RKO (cell line): ENCODE results near the gene MARCHF3.

Experiments
- DNase-seq: peaks from one replicate; pipeline ENCODE4 v3.0.0-alpha.2; 2016; ENCODE audit warnings: low spot score

MARCHF3 gene

GRCh38 chr5:126982926-126983873 is 47.2 kb downstream of the MARCHF3 start:
- no peak for DNase-seq

- no peak for DNase-seq
Measured at GRCh38 chr5:126982202-126982601, 48.2 kb downstream of the MARCHF3 start.

- no peak for DNase-seq
Measured at GRCh38 chr5:126981701-126982100, 48.7 kb downstream of the MARCHF3 start.

GRCh38 chr5:126981222-126981621 is 49.1 kb downstream of the MARCHF3 start:
- no peak for DNase-seq

- DNase-seq = no peak
Measured at GRCh38 chr5:126978258-126978657, 52.1 kb downstream of the MARCHF3 start.

- no peak for DNase-seq
Measured at GRCh38 chr5:126976520-126977172, 53.7 kb downstream of the MARCHF3 start.

GRCh38 chr5:126975796-126976195 is 54.6 kb downstream of the MARCHF3 start:
- DNase-seq = no peak

- no peak for DNase-seq
Measured at GRCh38 chr5:126973193-126973592, 57.2 kb downstream of the MARCHF3 start.

- no peak for DNase-seq
Measured at GRCh38 chr5:126972062-126972895, 58.1 kb downstream of the MARCHF3 start.

- no peak for DNase-seq
Measured at GRCh38 chr5:126971455-126972031, 58.8 kb downstream of the MARCHF3 start.

GRCh38 chr5:126970517-126971017 is 59.8 kb downstream of the MARCHF3 start:
- no peak for DNase-seq

GRCh38 chr5:126969548-126969947 is 60.8 kb downstream of the MARCHF3 start:
- DNase-seq = no peak

GRCh38 chr5:126967808-126968466 is 62.4 kb downstream of the MARCHF3 start:
- DNase-seq = no peak

- no peak for DNase-seq
Measured at GRCh38 chr5:126965487-126965886, 64.9 kb downstream of the MARCHF3 start.

- DNase-seq = peak; percentile 41
Measured at GRCh38 chr5:126965061-126965475, 65.3 kb downstream of the MARCHF3 start.

- no peak for DNase-seq
Measured at GRCh38 chr5:126963822-126964375, 66.5 kb downstream of the MARCHF3 start.

- no peak for DNase-seq
Measured at GRCh38 chr5:126961702-126962101, 68.7 kb downstream of the MARCHF3 start.

- DNase-seq = no peak
Measured at GRCh38 chr5:126961128-126961527, 69.2 kb downstream of the MARCHF3 start.

GRCh38 chr5:126959188-126959587 is 71.2 kb downstream of the MARCHF3 start:
- no peak for DNase-seq

- no peak for DNase-seq
Measured at GRCh38 chr5:126956991-126957390, 73.4 kb downstream of the MARCHF3 start.

GRCh38 chr5:126954981-126955380 is 75.4 kb downstream of the MARCHF3 start:
- no peak for DNase-seq
